ENCODE measurements around the gene KRT32.

GRCh38 chr17:41467561-41467960 is 375 bp upstream of the KRT32 start:
- no peak for TF ChIP-seq OSR1 (CRISPR knock-in tag; IDR thresholded peaks at IDR 0.05)
- no peak for TF ChIP-seq BACH2 (CRISPR knock-in tag; IDR thresholded peaks at IDR 0.05; ENCODE audit: borderline replicate concordance)
- TF ChIP-seq ISL1 (CRISPR knock-in tag; IDR thresholded peaks at IDR 0.05) = no peak
- TF ChIP-seq ZFP3 (CRISPR knock-in tag; IDR thresholded peaks at IDR 0.05) = no peak

Measured in SK-N-SH treated with all-trans-retinoic acid at 6 μM for 48 hours (cell line).